ENCODE measurements around the gene GIMAP2.

The GIMAP2 gene

DNA sequence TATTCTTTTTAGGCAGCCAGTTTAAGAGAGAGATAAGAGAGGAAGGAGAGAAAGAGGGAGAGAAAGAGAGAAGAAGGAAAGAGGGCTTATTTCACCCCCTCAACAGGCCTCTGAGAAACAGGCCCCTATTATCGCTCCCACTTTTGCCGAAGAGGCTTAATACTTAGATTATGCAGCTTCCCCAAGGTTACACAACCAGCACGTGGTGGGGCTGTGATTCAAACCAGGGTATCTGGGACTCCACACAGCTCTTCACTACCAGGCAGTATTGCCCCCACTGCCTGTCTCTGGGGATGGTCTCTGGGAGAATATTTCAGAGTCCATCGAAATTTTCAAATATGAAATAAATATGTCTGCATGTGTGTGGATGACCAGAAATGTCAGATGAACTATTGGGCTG is 33.9 kb downstream of the GIMAP2 start:
- DNase-seq, result no peak

GRCh38 chr7:150719960-150720891 is 34.7 kb downstream of the GIMAP2 start:
- Mint-ChIP-seq H3K4me3 (no peak overlapping the region), H3K4me1 (peaks cover 16% of the 10 kb centered on the region), H3K36me3 (ENCODE audit: low read depth) (no peaks in the 10 kb centered on the region), H3K27me3 (ENCODE audit: low read depth, poor library complexity) (peaks cover 4% of the 10 kb centered on the region), H3K27ac (no peak overlapping the region), H3K9me3 (no peaks in the 10 kb centered on the region)
- no peak for DNase-seq
- TF ChIP-seq, protein P1, sequence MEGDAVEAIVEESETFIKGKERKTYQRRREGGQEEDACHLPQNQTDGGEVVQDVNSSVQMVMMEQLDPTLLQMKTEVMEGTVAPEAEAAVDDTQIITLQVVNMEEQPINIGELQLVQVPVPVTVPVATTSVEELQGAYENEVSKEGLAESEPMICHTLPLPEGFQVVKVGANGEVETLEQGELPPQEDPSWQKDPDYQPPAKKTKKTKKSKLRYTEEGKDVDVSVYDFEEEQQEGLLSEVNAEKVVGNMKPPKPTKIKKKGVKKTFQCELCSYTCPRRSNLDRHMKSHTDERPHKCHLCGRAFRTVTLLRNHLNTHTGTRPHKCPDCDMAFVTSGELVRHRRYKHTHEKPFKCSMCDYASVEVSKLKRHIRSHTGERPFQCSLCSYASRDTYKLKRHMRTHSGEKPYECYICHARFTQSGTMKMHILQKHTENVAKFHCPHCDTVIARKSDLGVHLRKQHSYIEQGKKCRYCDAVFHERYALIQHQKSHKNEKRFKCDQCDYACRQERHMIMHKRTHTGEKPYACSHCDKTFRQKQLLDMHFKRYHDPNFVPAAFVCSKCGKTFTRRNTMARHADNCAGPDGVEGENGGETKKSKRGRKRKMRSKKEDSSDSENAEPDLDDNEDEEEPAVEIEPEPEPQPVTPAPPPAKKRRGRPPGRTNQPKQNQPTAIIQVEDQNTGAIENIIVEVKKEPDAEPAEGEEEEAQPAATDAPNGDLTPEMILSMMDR (IDR thresholded peaks at IDR 0.05), result no peak

More for the DNA sequence above, 33.9 kb downstream of the GIMAP2 start:
- Mint-ChIP-seq H3K9me3 (peaks cover 2% of the 10 kb centered on the region), H3K4me1 (peaks cover 16% of the 10 kb centered on the region), H3K36me3 (ENCODE audit: low read depth) (no peaks in the 10 kb centered on the region), H3K27me3 (ENCODE audit: low read depth, poor library complexity) (peaks cover 8% of the 10 kb centered on the region), H3K27ac (peak overlapping the region; percentile 31), H3K4me3 (no peak overlapping the region)
- TF ChIP-seq, protein P1 (IDR thresholded peaks at IDR 0.05), result no peak

GRCh38 chr7:150721970-150722373 is 36.5 kb downstream of the GIMAP2 start:
- Mint-ChIP-seq H3K27me3 (ENCODE audit: low read depth, poor library complexity) (peaks cover 4% of the 10 kb centered on the region), H3K4me1 (peaks cover 4% of the 10 kb centered on the region)

DNA sequence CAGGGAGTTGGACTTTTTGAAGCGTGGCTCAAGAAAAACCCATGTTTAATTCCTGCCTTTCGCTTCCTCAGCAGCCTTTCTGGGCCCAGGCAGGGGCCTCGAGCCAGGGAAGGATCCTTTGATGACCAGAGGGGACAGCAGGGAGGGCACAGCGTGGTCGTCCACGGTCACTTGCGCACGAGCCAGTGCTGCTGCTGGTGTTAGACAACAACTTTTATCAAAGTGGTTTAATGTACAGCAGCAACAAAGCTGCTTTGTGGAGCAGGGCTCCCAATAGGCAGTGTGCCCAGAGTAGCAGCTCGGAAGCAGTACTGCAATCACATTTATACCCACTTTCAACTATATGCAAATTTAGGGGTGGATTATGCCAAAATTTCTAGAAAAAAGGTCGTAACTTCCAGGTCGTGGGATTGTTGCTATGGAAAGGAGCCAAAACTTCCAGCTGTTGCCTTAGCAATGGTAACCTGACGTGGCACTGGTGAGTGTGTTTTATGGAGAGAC is 37.0 kb downstream of the GIMAP2 start:
- Mint-ChIP-seq H3K9me3 (peaks cover 17% of the 10 kb centered on the region), H3K27me3 (ENCODE audit: low read depth, poor library complexity) (peaks cover 4% of the 10 kb centered on the region), H3K4me3 (no peak overlapping the region), H3K4me1 (no peaks in the 10 kb centered on the region), H3K36me3 (ENCODE audit: low read depth) (no peaks in the 10 kb centered on the region), H3K27ac (no peak overlapping the region)
- TF ChIP-seq, protein P1 (IDR thresholded peaks at IDR 0.05), result no peak
- DNase-seq, result no peak

More at GRCh38 chr7:150721970-150722373, 36.5 kb downstream of the GIMAP2 start:
- no peak overlapping the region for H3K27ac Mint-ChIP-seq
- no peaks in the 10 kb centered on the region for H3K36me3 Mint-ChIP-seq (ENCODE audit: low read depth)
- TF ChIP-seq, protein P1 (IDR thresholded peaks at IDR 0.05), result no peak
- DNase-seq, result no peak
- no peak overlapping the region for H3K4me3 Mint-ChIP-seq
- H3K9me3 Mint-ChIP-seq, result peaks cover 12% of the 10 kb centered on the region

DNA sequence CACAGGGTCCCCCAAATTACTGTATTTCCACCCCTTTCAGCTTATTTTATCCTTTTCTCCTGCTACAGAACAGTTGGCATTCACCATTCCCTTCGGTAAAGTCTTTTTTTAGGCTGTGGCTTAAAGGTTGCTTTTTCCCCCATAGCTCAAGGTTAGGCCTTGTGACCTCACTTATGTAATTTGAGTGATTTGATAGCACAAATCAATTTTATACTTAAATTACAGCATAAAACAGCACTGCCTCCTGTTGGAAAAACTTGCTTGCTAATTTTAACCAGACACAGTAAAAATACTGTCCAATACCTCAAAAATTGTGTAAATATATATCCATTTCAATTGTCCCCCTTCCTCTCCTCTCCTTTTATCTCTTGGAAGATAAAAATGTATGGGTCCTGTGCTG is 38.0 kb downstream of the GIMAP2 start:
- no peak overlapping the region for H3K4me3 Mint-ChIP-seq
- TF ChIP-seq, protein P1 (IDR thresholded peaks at IDR 0.05), result no peak
- no peak overlapping the region for H3K27ac Mint-ChIP-seq
- H3K9me3 Mint-ChIP-seq, result peaks cover 27% of the 10 kb centered on the region
- DNase-seq, result no peak
- H3K27me3 Mint-ChIP-seq (ENCODE audit: low read depth, poor library complexity), result peaks cover 4% of the 10 kb centered on the region
- no peaks in the 10 kb centered on the region for H3K4me1 Mint-ChIP-seq
- H3K36me3 Mint-ChIP-seq (ENCODE audit: low read depth), result no peaks in the 10 kb centered on the region

Measured in nephron progenitor cell (in vitro differentiated cells).